Astrocyte (in vitro differentiated cells and primary cell): Measurements from ENCODE around the gene LYRM7. TPM values are rescaled to one million over a fixed set of nuclear protein-coding genes. Genes with fewer than 3 reads are reported as not detected.
"Not testable (repeated sequence)": the region's sequence is repeated elsewhere in the genome, so short reads cannot be mapped to it uniquely, and the experiment has no call there.

ENCODE experiments used
- DNase-seq: peaks from one replicate; pipeline ENCODE4 v3.0.0-alpha.2; 2010; ENCODE audit warnings: low read depth
- FAIRE-seq: peaks from 2 replicates; lab custom pipeline; 2011; peaks lifted over from hg19 to GRCh38; lab: Jason Lieb, UNC
- H2AFZ ChIP-seq: 2 replicates; pipeline ENCODE4 v1.6.0; 2012; ENCODE audit warnings: low read depth, low read length, inconsistent platforms
- H3K27ac ChIP-seq: 2 replicates; pipeline ENCODE4 v1.5.1; 2011; ENCODE audit warnings: low read depth, low read length, inconsistent platforms
- H3K27me3 ChIP-seq: 2 replicates; pipeline ENCODE4 v1.6.0; 2011; ENCODE audit warnings: low read length, inconsistent platforms; ENCODE audit not compliant: insufficient read depth
- H3K36me3 ChIP-seq: 2 replicates; pipeline ENCODE4 v1.5.1; 2011; ENCODE audit warnings: low read length, inconsistent platforms; ENCODE audit not compliant: insufficient read depth
- H3K4me1 ChIP-seq: 2 replicates; pipeline ENCODE4 v1.5.1; 2011; ENCODE audit warnings: low read length, inconsistent platforms; ENCODE audit not compliant: insufficient read depth
- H3K4me2 ChIP-seq: 2 replicates; pipeline ENCODE4 v1.6.0; 2012; ENCODE audit warnings: low read length, inconsistent platforms
- H3K4me3 ChIP-seq: 2 replicates; pipeline ENCODE4 v1.5.1; 2011; ENCODE audit warnings: low read depth, mild to moderate bottlenecking, low read length, inconsistent platforms; ENCODE audit not compliant: insufficient read depth
- H3K79me2 ChIP-seq: 2 replicates; pipeline ENCODE4 v1.6.0; 2012; ENCODE audit warnings: mild to moderate bottlenecking, low read length, inconsistent platforms; ENCODE audit not compliant: insufficient read depth
- H3K9ac ChIP-seq: 2 replicates; pipeline ENCODE4 v1.6.0; 2012; ENCODE audit warnings: mild to moderate bottlenecking, low read length, inconsistent platforms
- H3K9me3 ChIP-seq: 2 replicates; pipeline ENCODE4 v1.5.1; 2012; ENCODE audit warnings: low read depth, mild to moderate bottlenecking, low read length, inconsistent platforms; ENCODE audit not compliant: insufficient read depth
- H4K20me1 ChIP-seq: 2 replicates; pipeline ENCODE4 v1.6.0; 2012; ENCODE audit warnings: low read length, inconsistent platforms; ENCODE audit not compliant: insufficient read depth
- H3K27ac Mint-ChIP-seq: one replicate; pipeline ENCODE4 v1.8.0; 2021; ENCODE audit warnings: mild to moderate bottlenecking, mixed read lengths; ENCODE audit not compliant: unreplicated experiment
- H3K27me3 Mint-ChIP-seq: one replicate; pipeline ENCODE4 v1.8.0; 2021; ENCODE audit warnings: low read depth, mixed read lengths; ENCODE audit not compliant: unreplicated experiment
- H3K36me3 Mint-ChIP-seq: one replicate; pipeline ENCODE4 v1.8.0; 2021; ENCODE audit warnings: low read depth, mixed read lengths; ENCODE audit not compliant: unreplicated experiment
- H3K4me1 Mint-ChIP-seq: one replicate; pipeline ENCODE4 v1.8.0; 2021; ENCODE audit warnings: low read depth, mixed read lengths; ENCODE audit not compliant: unreplicated experiment
- H3K4me3 Mint-ChIP-seq: one replicate; pipeline ENCODE4 v1.8.0; 2021; ENCODE audit warnings: mild to moderate bottlenecking, moderate library complexity, mixed read lengths; ENCODE audit not compliant: unreplicated experiment
- H3K9me3 Mint-ChIP-seq: one replicate; pipeline ENCODE4 v1.8.0; 2021; ENCODE audit warnings: mild to moderate bottlenecking, mixed read lengths; ENCODE audit not compliant: unreplicated experiment
- CTCF ChIP-seq: IDR thresholded peaks from 2 replicates; pipeline ENCODE4 v1.5.1; 2011; ENCODE audit warnings: low read depth, mild to moderate bottlenecking, inconsistent platforms, low read length, moderate library complexity; ENCODE audit not compliant: insufficient read depth
- EZH2 ChIP-seq: IDR thresholded peaks from 2 replicates; pipeline ENCODE4 v1.6.1; 2012; ENCODE audit warnings: mild to moderate bottlenecking, low read length, inconsistent platforms; ENCODE audit not compliant: insufficient read depth
- total RNA-seq: library from RNA; stranded (reverse); gene quantifications from 2 replicates; pipeline ENCODE4 v1.2.1, GENCODE V29; 2021

Gene LYRM7
- total RNA-seq, 1 donor from 2014 or later = 7.0 TPM

GRCh38 chr5:131193106-131193505, 22.4 kb downstream of the LYRM7 start:
- Histone ChIP-seq H3K79me2 (no peaks in the 10 kb centered on the region), H3K27me3 (no peaks in the 10 kb centered on the region), H3K27ac (no peak overlapping the region), H3K4me3 (no peak overlapping the region), H3K4me2 (no peak overlapping the region), H2AFZ (no peak overlapping the region), H3K9me3 (no peaks in the 10 kb centered on the region), H3K36me3 (no peaks in the 10 kb centered on the region), H3K9ac (no peak overlapping the region), H3K4me1 (no peaks in the 10 kb centered on the region), H4K20me1 (no peaks in the 10 kb centered on the region)
- Mint-ChIP-seq H3K4me3 (no peak overlapping the region), H3K4me1 (no peaks in the 10 kb centered on the region), H3K9me3 (no peaks in the 10 kb centered on the region), H3K36me3 (no peaks in the 10 kb centered on the region), H3K27ac (no peak overlapping the region), H3K27me3 (no peaks in the 10 kb centered on the region)
- peak; percentile 21 for DNase-seq
- TF ChIP-seq EZH2 = no peak
- no peak for TF ChIP-seq CTCF
- FAIRE-seq = no peak

GRCh38 chr5:131193897-131194296, 23.2 kb downstream of the LYRM7 start:
- not testable (repeated sequence) for FAIRE-seq, H3K4me1 Mint-ChIP-seq

GRCh38 chr5:131194725-131195124, 24.0 kb downstream of the LYRM7 start:
- Histone ChIP-seq H3K4me2 (no peak overlapping the region), H3K9ac (no peak overlapping the region), H3K79me2 (no peaks in the 10 kb centered on the region), H3K9me3 (no peaks in the 10 kb centered on the region), H3K27ac (no peak overlapping the region), H3K4me1 (no peaks in the 10 kb centered on the region), H4K20me1 (no peaks in the 10 kb centered on the region), H3K36me3 (no peaks in the 10 kb centered on the region), H2AFZ (no peak overlapping the region), H3K4me3 (no peak overlapping the region), H3K27me3 (no peaks in the 10 kb centered on the region)
- H3K4me3 Mint-ChIP-seq = no peak overlapping the region
- FAIRE-seq = no peak
- TF ChIP-seq CTCF (no peak), EZH2 (no peak)
- DNase-seq = no peak
- no peaks in the 10 kb centered on the region for H3K4me1 Mint-ChIP-seq
- H3K27me3 Mint-ChIP-seq = no peaks in the 10 kb centered on the region
- no peaks in the 10 kb centered on the region for H3K36me3 Mint-ChIP-seq
- no peaks in the 10 kb centered on the region for H3K9me3 Mint-ChIP-seq
- H3K27ac Mint-ChIP-seq = no peak overlapping the region

More at GRCh38 chr5:131193897-131194296, 23.2 kb downstream of the LYRM7 start:
- H3K9me3 ChIP-seq, H2AFZ ChIP-seq, H3K9me3 Mint-ChIP-seq, H3K4me3 ChIP-seq, H3K27ac ChIP-seq, H3K27ac Mint-ChIP-seq, H3K9ac ChIP-seq, H3K4me2 ChIP-seq, H3K36me3 ChIP-seq, H3K4me3 Mint-ChIP-seq, H3K36me3 Mint-ChIP-seq, H3K79me2 ChIP-seq, H3K27me3 Mint-ChIP-seq, H4K20me1 ChIP-seq, H3K4me1 ChIP-seq, H3K27me3 ChIP-seq, DNase-seq: not testable (repeated sequence)
